ENCODE results near the gene RBM47. TPM values are rescaled to one million over a fixed set of nuclear protein-coding genes. Genes with fewer than 3 reads are reported as not detected.
"Not testable (repeated sequence)": the region's sequence is repeated elsewhere in the genome, so short reads cannot be mapped to it uniquely, and the experiment has no call there.

RBM47 gene
- total RNA-seq, 2 experiments from 2014 or later = 2.1 to 2.2 TPM

GRCh38 chr4:40563401-40563800, 66.3 kb downstream of the RBM47 start:
- no peaks in the 10 kb centered on the region for H3K36me3 Mint-ChIP-seq (ENCODE audit: low read depth)
- POLR2A ChIA-PET = no interaction called here

DNA sequence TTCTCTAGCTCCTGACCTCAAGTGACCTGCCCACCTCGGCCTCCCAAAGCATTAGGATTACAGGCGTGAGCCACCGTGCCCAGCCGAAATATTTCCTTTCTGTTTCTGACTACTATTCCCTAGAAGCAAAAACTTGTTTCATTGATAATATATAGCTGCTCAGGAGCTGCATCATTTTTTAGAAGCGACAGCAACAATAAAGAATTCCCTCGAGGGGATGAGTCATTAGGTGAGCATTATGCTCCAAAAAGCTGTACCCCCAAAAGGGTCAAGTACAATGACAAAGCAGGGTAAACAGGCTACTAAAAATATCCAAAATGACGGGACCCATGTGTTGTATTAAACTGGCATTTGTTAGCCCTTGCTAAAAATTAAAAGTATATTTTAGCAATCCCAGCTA, 67.0 kb downstream of the RBM47 start:
- peaks cover 33% of the 10 kb centered on the region for H3K4me1 Mint-ChIP-seq
- H3K4me3 Mint-ChIP-seq = no peak overlapping the region
- peaks cover 2% of the 10 kb centered on the region for H3K27me3 Mint-ChIP-seq
- no peak for DNase-seq
- POLR2A ChIA-PET = no interaction called here
- no peaks in the 10 kb centered on the region for H3K9me3 Mint-ChIP-seq
- H3K36me3 Mint-ChIP-seq (ENCODE audit: low read depth) = no peaks in the 10 kb centered on the region
- CTCF ChIA-PET = interaction anchor here (0.6 kb wide), 1 partner anchor 283 kb away, joined by 6 read pairs; no protein-coding TSS in a partner anchor
- no peak overlapping the region for H3K27ac Mint-ChIP-seq

More at GRCh38 chr4:40563401-40563800, 66.3 kb downstream of the RBM47 start:
- H3K4me3 Mint-ChIP-seq = no peak overlapping the region
- no peak for DNase-seq
- CTCF ChIA-PET = interaction anchor here (0.6 to 0.7 kb wide), 2 partner anchors 24 to 282 kb away, joined by 3 to 6 read pairs; no protein-coding TSS in a partner anchor
- H3K27ac Mint-ChIP-seq = no peak overlapping the region
- no peaks in the 10 kb centered on the region for H3K27me3 Mint-ChIP-seq
- peaks cover 32% of the 10 kb centered on the region for H3K4me1 Mint-ChIP-seq
- no peaks in the 10 kb centered on the region for H3K9me3 Mint-ChIP-seq

- Mint-ChIP-seq H3K4me1 (peaks cover 33% of the 10 kb centered on the region), H3K4me3 (no peak overlapping the region), H3K9me3 (no peaks in the 10 kb centered on the region), H3K27ac (no peak overlapping the region), H3K36me3 (ENCODE audit: low read depth) (no peaks in the 10 kb centered on the region), H3K27me3 (peaks cover 2% of the 10 kb centered on the region)
- DNase-seq = no peak
- CTCF ChIA-PET = no interaction called here
- POLR2A ChIA-PET = no interaction called here
These were observed 67.5 kb downstream of the RBM47 start for GRCh38 chr4:40562208-40562607.

DNA sequence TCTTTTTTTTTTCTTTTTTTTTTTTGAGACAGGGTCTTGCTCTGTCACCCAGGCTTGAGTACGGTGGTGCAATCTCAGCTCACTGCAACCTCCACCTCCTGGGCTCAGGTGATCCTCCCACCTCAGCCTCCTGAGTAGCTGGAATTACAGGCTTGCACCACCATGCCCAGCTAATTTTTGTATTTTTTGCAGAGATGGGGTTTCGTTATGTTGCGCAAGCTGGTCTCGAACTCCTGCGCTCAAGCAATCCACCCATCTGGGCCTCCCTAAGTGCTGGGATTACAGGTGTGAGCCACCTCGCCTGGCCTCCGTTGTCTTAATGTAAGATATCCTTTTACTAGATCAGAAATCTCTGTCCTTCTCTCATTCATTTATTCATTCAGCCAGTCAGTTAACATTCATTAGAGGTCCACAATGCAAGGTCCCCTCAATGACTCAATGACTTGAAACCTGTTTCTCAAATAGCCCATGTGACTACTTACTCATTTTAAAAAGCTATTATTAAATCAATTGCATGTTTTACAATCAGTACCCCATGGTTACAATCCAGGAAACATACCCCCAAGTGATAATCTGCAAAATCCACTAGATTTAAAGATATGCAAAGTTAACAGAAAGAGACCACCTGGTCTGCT, 68.0 kb downstream of the RBM47 start:
- H3K4me3 Mint-ChIP-seq; POLR2A ChIA-PET; CTCF ChIA-PET; H3K9me3 Mint-ChIP-seq; DNase-seq; H3K27me3 Mint-ChIP-seq; H3K36me3 Mint-ChIP-seq (ENCODE audit: low read depth); H3K27ac Mint-ChIP-seq: not testable (repeated sequence)
- peaks cover 33% of the 10 kb centered on the region for H3K4me1 Mint-ChIP-seq

DNA sequence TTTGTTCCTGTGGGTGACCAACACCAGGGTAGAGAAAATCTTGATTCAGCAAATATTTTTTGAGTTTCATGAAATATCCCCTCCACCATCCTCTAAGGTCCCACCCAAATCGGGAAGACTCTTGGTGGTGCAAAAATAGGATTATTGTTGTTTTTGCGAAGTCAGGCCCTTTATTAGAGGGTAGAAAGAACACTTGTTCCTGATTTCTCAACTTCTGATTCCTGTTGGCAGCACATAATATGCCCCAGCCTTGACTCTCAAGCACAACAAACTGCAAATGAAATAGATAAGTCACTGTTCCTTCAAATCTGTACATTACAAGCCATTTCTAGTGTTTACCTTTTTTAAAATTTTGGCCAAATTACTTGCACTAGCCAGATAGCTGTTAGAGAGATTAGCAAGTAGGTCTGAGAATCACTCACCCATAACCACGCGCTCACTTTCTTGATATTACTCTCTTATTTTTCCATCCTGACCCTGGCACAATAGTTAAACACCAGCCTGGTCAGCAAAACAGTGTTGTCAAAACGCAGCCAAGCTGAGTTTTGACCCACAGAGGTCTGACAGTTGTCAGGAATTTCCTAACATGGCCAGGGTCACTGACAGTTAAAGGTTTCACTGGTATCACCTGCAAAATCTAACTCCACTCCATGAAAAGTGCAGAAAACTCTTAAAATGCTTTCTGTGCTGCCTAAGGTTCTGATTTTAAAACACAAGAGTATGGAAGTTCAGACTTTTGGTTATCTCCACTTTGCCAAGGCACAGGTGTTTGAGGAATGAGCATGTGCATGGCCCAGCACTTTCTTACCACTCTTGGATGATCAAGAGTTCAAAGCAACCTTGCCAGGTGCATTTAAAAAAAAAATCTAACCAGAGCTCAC, 69.8 kb downstream of the RBM47 start:
- H3K27me3 Mint-ChIP-seq = peaks cover 2% of the 10 kb centered on the region
- ChIA-PET CTCF (interaction anchor here (0.5 to 1.2 kb wide), 2 partner anchors 9 to 13 kb away, joined by 3 read pairs; no protein-coding TSS in a partner anchor), POLR2A (no interaction called here)
- H3K9me3 Mint-ChIP-seq = no peaks in the 10 kb centered on the region
- H3K36me3 Mint-ChIP-seq (ENCODE audit: low read depth) = no peaks in the 10 kb centered on the region
- H3K4me1 Mint-ChIP-seq = peaks cover 33% of the 10 kb centered on the region
- DNase-seq = no peak
- H3K27ac Mint-ChIP-seq = peak overlapping the region; percentile 8
- no peak overlapping the region for H3K4me3 Mint-ChIP-seq

GRCh38 chr4:40557736-40558135, 71.9 kb downstream of the RBM47 start:
- no peak overlapping the region for H3K4me3 Mint-ChIP-seq
- ChIA-PET POLR2A (no interaction called here), CTCF (no interaction called here)
- no peak for DNase-seq
- peaks cover 36% of the 10 kb centered on the region for H3K4me1 Mint-ChIP-seq
- no peaks in the 10 kb centered on the region for H3K36me3 Mint-ChIP-seq (ENCODE audit: low read depth)
- H3K9me3 Mint-ChIP-seq = no peaks in the 10 kb centered on the region
- H3K27ac Mint-ChIP-seq = no peak overlapping the region
- peaks cover 2% of the 10 kb centered on the region for H3K27me3 Mint-ChIP-seq

- POLR2A ChIA-PET = no interaction called here
These were observed 74.3 kb downstream of the RBM47 start for GRCh38 chr4:40555176-40555900.

DNA sequence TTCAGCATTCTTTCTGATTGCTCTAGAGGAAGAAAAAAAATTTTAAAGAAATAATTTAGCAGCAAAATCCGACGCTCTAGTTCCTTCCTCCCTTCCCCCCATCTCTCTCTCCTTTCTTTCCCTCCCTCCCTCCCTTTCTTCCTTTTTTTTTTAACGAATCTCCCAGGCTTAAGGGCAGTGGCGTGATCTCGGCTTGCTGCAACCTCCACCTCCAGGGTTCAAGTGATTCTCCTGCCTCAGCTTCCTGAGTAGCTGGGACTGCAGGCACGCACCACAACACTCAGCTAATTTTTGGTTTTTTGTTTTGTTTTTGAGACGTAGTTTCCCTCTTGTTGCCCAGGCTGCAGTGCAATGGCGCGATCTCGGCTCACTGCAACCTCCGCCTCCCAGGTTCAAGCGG, 75.0 kb downstream of the RBM47 start:
- DNase-seq; H3K27me3 Mint-ChIP-seq; H3K9me3 Mint-ChIP-seq; H3K4me3 Mint-ChIP-seq; POLR2A ChIA-PET; H3K36me3 Mint-ChIP-seq (ENCODE audit: low read depth); H3K27ac Mint-ChIP-seq: not testable (repeated sequence)
- peaks cover 41% of the 10 kb centered on the region for H3K4me1 Mint-ChIP-seq
- CTCF ChIA-PET = interaction anchor here (0.7 kb wide), 1 partner anchor 1482 kb away, joined by 3 read pairs; no protein-coding TSS in a partner anchor

More at GRCh38 chr4:40555176-40555900, 74.3 kb downstream of the RBM47 start:
- no peaks in the 10 kb centered on the region for H3K9me3 Mint-ChIP-seq
- no peak for DNase-seq
- no peaks in the 10 kb centered on the region for H3K36me3 Mint-ChIP-seq (ENCODE audit: low read depth)
- peaks cover 2% of the 10 kb centered on the region for H3K27me3 Mint-ChIP-seq
- no peak overlapping the region for H3K27ac Mint-ChIP-seq
- no peak overlapping the region for H3K4me3 Mint-ChIP-seq
- CTCF ChIA-PET = no interaction called here
- H3K4me1 Mint-ChIP-seq = peaks cover 46% of the 10 kb centered on the region

GRCh38 chr4:40553995-40554394, 75.7 kb downstream of the RBM47 start:
- H3K27ac Mint-ChIP-seq = peak overlapping the region; percentile 1
- H3K4me1 Mint-ChIP-seq = peaks cover 34% of the 10 kb centered on the region
- DNase-seq = no peak
- H3K27me3 Mint-ChIP-seq = peaks cover 2% of the 10 kb centered on the region
- POLR2A ChIA-PET = no interaction called here
- H3K9me3 Mint-ChIP-seq = no peaks in the 10 kb centered on the region
- no peaks in the 10 kb centered on the region for H3K36me3 Mint-ChIP-seq (ENCODE audit: low read depth)
- no peak overlapping the region for H3K4me3 Mint-ChIP-seq
- CTCF ChIA-PET = interaction anchor here (0.7 kb wide), 1 partner anchor 1481 kb away, joined by 3 read pairs; no protein-coding TSS in a partner anchor

DNA sequence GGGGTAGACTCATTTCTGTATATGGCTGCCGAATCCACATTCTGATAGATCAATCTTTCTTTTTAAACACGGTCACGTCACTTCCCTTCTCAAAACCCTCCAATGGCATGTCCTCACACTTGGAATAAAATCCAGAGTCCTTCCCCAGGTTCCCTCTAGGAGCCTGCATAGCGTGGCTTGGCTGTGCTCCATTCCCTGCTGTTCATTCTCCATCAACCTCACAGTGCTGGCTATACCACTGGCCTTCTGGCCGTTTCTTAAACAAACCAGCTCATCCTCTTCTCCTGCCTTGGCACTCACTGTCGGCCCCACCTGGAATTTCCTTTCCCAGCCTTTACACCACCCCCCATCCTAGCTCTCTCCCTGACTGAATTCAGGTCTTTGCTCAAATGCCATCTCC, 77.1 kb downstream of the RBM47 start:
- no peak overlapping the region for H3K27ac Mint-ChIP-seq
- no peak for DNase-seq
- H3K4me1 Mint-ChIP-seq = peaks cover 30% of the 10 kb centered on the region
- POLR2A ChIA-PET = no interaction called here
- no peaks in the 10 kb centered on the region for H3K27me3 Mint-ChIP-seq
- no peaks in the 10 kb centered on the region for H3K9me3 Mint-ChIP-seq
- H3K36me3 Mint-ChIP-seq (ENCODE audit: low read depth) = no peaks in the 10 kb centered on the region
- H3K4me3 Mint-ChIP-seq = no peak overlapping the region
- CTCF ChIA-PET = interaction anchor here (0.8 kb wide), 1 partner anchor 166 kb away, joined by 4 read pairs; no protein-coding TSS in a partner anchor

DNA sequence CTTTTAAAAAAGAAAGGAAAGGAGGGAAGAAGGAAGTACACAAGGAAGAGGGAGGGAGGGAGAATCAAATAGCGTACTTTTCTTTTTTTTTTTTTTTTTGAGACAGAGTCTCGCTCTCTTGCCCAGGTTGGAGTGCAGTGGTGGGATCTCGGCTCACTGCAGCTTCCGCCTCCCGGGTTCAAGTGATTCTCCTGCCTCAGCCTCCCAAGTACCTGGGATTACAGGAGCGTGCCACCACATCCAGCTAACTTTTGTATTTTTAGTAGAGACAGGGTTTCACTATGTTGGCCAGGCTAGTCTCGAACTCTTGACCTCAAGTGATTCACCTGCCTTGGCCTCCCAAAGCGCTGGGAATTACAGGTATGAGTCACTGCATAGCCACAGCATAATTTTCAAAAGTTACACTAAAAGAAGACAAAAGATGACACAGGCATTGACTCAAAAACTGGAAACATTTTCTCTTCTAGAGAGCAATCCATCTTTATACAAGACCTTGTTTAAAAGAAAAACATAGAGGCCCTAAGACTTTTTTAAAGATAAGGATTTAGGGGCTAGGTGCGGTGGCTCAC, 78.0 kb downstream of the RBM47 start:
- H3K36me3 Mint-ChIP-seq (ENCODE audit: low read depth); H3K27me3 Mint-ChIP-seq; POLR2A ChIA-PET; H3K9me3 Mint-ChIP-seq: not testable (repeated sequence)
- peak overlapping the region; percentile 50 for H3K27ac Mint-ChIP-seq
- peak overlapping the region; percentile 51 for H3K4me3 Mint-ChIP-seq
- CTCF ChIA-PET = interaction anchor here (1.7 kb wide), 1 partner anchor 13 kb away, joined by 4 read pairs; no protein-coding TSS in a partner anchor
- peak; percentile 24 for DNase-seq
- H3K4me1 Mint-ChIP-seq = peaks cover 30% of the 10 kb centered on the region

GRCh38 chr4:40550948-40551462, 78.7 kb downstream of the RBM47 start:
- H3K27me3 Mint-ChIP-seq = no peaks in the 10 kb centered on the region
- DNase-seq = no peak
- peaks cover 30% of the 10 kb centered on the region for H3K4me1 Mint-ChIP-seq
- H3K9me3 Mint-ChIP-seq = no peaks in the 10 kb centered on the region
- ChIA-PET POLR2A (no interaction called here), CTCF (interaction anchor here (0.6 to 1.7 kb wide), 4 partner anchors 9 to 311 kb away, joined by 3 to 4 read pairs (median 3); no protein-coding TSS in a partner anchor)
- peak overlapping the region; percentile 50 for H3K27ac Mint-ChIP-seq
- H3K36me3 Mint-ChIP-seq (ENCODE audit: low read depth) = no peaks in the 10 kb centered on the region
- H3K4me3 Mint-ChIP-seq = peak overlapping the region; percentile 51

All from activated CD4-positive, alpha-beta memory T cell treated with anti-CD3 and anti-CD28 coated beads, Interleukin-2, amount 10 ng/mL, durations not matched to agents 7 days and 5 days (primary cell).